ENCODE data around the gene FEM1A. TPM values are rescaled to one million over a fixed set of nuclear protein-coding genes. Genes with fewer than 3 reads are reported as not detected.

FEM1A gene
- total RNA-seq, 1 experiment from 2014 or later, result 20.0 TPM

- H2AK5ac ChIP-seq (ENCODE audit: insufficient read length, low read length), result no peak overlapping the region
Measured at GRCh38 chr19:4754248-4754647, 37.3 kb upstream of the FEM1A start.

More at GRCh38 chr19:4754248-4754647, 37.3 kb upstream of the FEM1A start:
- Histone ChIP-seq H3K4ac (ENCODE audit: low read depth, low read length) (no peak overlapping the region), H3K9me3 (ENCODE audit: control insufficient read depth, low read depth, low read length) (no peaks in the 10 kb centered on the region), H2BK15ac (ENCODE audit: low read depth, low read length) (no peak overlapping the region), H3K27me3 (ENCODE audit: insufficient read depth, low read length) (no peaks in the 10 kb centered on the region; the same call in 1 of the 2 replicates), H4K5ac (ENCODE audit: insufficient read length, low read depth, low read length) (no peak overlapping the region), H2BK12ac (ENCODE audit: insufficient read length, low read depth, low read length) (no peak overlapping the region), H3K27ac (ENCODE audit: insufficient read length, low read depth, low read length) (no peak overlapping the region), H3K9ac (ENCODE audit: extremely low read depth, insufficient read length, low read length) (no peak overlapping the region), H2AFZ (ENCODE audit: low read length) (no peak overlapping the region), H2BK20ac (ENCODE audit: low read depth, low read length, poor library complexity, severe bottlenecking) (no peak overlapping the region), H3K4me2 (ENCODE audit: insufficient read depth, insufficient read length, low read length) (no peak overlapping the region), H3K79me2 (ENCODE audit: insufficient read depth, low read length) (no peaks in the 10 kb centered on the region), H3K23ac (ENCODE audit: insufficient read length, low read depth, low read length) (no peak overlapping the region), H4K91ac (ENCODE audit: insufficient read length, low read depth, low read length) (no peak overlapping the region), H3K23me2 (ENCODE audit: insufficient read length, low read depth, low read length, poor library complexity, severe bottlenecking) (no peaks in the 10 kb centered on the region), H3K56ac (ENCODE audit: insufficient read length, low read depth, low read length) (no peak overlapping the region), H4K8ac (replicated peaks; ENCODE audit: insufficient read length, low read depth, low read length) (no peak overlapping the region), H3K4me1 (ENCODE audit: insufficient read depth, low read length) (no peaks in the 10 kb centered on the region), H3K18ac (ENCODE audit: insufficient read length, low read depth, low read length) (no peak overlapping the region), H3K79me1 (ENCODE audit: insufficient read depth, low read depth, low read length, poor library complexity, severe bottlenecking) (no peaks in the 10 kb centered on the region), H3T11ph (ENCODE audit: low read length) (no peak overlapping the region), H4K20me1 (ENCODE audit: control insufficient read depth, insufficient read depth, insufficient read length) (no peaks in the 10 kb centered on the region), H2BK120ac (ENCODE audit: low read depth, low read length, poor library complexity, severe bottlenecking) (no peak overlapping the region), H3K14ac (ENCODE audit: insufficient read depth, low read length) (no peak overlapping the region), H2BK5ac (ENCODE audit: insufficient read length, low read length) (no peak overlapping the region)
- 0 out of 4 replicates have a peak, but pooled peaks cover 0 to under 1% of the 10 kb centered on the region in 2 experiments for H3K4me1 Mint-ChIP-seq
- H3K27me3 Mint-ChIP-seq (ENCODE audit: low read depth), result peaks cover 24% of the 10 kb centered on the region
- H3K36me3 Mint-ChIP-seq (ENCODE audit: insufficient read depth in 1 of 3, low read depth in 3 of 3), result no peaks in the 10 kb centered on the region
- WGBS (ENCODE audit: extremely low coverage, insufficient read length, low lambda C conversion rate), result no CpG with 5 or more reads among the region's 6 CpGs
- TF ChIP-seq CTCF (conservative IDR thresholded peaks at IDR 0.05), result no peak
- H3K4me3 Mint-ChIP-seq, result no peak overlapping the region
- no peak overlapping the region for H3K27ac Mint-ChIP-seq
- DNase-seq, result no peak
- H3K9me3 Mint-ChIP-seq, result no peaks in the 10 kb centered on the region
